ENCODE results near the gene CFHR2.

CFHR2 gene

DNA sequence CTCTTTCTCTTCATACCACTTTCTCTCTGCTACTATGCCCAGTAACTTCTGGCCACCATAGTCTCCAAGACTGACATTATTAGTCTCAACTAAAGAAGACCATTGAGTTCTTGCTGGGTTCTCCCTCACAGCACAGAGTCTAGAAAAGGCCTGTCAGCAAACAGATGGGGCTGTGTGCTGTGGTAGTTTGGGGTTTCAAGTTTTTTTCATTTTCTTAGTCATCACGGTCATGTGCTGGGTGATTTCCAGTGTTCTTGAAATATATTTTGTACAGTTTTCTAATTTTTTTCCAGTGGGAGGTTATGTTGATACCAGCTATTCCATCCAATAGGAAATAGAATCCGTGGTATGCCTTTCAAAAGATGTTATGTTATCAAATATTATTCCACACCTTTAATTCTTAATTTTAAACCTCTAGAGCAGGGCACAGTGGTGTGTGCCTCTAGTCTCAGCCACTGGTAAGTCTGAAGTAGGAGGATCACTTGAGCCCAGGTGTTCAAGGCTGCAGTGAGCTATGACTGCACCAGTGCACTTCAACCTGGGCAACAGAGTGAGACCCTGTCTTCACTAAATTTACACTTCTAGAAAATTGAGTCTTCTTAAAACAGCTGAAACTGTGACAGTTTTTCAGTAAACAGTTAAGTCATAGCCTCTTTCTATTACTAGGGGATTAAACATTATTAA lies 8.3 kb downstream of the CFHR2 start:
- no peak overlapping the region for H3K4me3 ChIP-seq (ENCODE audit: low read depth, low read length)
- TF ChIP-seq, protein P1, sequence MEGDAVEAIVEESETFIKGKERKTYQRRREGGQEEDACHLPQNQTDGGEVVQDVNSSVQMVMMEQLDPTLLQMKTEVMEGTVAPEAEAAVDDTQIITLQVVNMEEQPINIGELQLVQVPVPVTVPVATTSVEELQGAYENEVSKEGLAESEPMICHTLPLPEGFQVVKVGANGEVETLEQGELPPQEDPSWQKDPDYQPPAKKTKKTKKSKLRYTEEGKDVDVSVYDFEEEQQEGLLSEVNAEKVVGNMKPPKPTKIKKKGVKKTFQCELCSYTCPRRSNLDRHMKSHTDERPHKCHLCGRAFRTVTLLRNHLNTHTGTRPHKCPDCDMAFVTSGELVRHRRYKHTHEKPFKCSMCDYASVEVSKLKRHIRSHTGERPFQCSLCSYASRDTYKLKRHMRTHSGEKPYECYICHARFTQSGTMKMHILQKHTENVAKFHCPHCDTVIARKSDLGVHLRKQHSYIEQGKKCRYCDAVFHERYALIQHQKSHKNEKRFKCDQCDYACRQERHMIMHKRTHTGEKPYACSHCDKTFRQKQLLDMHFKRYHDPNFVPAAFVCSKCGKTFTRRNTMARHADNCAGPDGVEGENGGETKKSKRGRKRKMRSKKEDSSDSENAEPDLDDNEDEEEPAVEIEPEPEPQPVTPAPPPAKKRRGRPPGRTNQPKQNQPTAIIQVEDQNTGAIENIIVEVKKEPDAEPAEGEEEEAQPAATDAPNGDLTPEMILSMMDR (IDR thresholded peaks at IDR 0.05; ENCODE audit: low read depth, low read length) = no peak

GRCh38 chr1:196954778-196955177 lies 11.2 kb downstream of the CFHR2 start:
- H3K4me3 ChIP-seq (ENCODE audit: low read depth, low read length) = no peak overlapping the region
- TF ChIP-seq, protein P1 (IDR thresholded peaks at IDR 0.05; ENCODE audit: low read depth, low read length) = no peak

DNA sequence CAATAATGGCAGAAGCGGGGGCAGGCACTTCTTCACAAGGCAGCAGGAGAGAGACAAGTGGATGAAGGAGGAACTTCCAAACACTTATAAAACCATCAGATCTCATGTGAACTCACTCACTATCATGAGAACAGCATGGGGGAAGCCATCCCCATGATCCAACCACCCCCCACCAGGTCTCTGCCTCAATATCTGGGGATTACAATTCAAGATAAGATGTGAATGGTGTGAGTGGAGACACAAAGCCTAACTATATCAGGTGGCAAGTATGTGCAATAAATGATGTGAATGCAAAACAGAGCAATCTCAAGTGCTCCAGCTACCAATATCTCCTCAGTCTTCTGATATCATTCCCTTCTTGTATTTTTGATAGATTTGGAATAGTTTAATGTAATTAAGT lies 12.4 kb downstream of the CFHR2 start:
- H3K4me3 ChIP-seq (ENCODE audit: low read depth, low read length) = no peak overlapping the region
- TF ChIP-seq, protein P1 (IDR thresholded peaks at IDR 0.05; ENCODE audit: low read depth, low read length) = no peak

GRCh38 chr1:196960854-196961253 lies 17.3 kb downstream of the CFHR2 start:
- H3K4me3 ChIP-seq (ENCODE audit: low read depth, low read length) = no peak overlapping the region
- TF ChIP-seq, protein P1 (IDR thresholded peaks at IDR 0.05; ENCODE audit: low read depth, low read length) = no peak

DNA sequence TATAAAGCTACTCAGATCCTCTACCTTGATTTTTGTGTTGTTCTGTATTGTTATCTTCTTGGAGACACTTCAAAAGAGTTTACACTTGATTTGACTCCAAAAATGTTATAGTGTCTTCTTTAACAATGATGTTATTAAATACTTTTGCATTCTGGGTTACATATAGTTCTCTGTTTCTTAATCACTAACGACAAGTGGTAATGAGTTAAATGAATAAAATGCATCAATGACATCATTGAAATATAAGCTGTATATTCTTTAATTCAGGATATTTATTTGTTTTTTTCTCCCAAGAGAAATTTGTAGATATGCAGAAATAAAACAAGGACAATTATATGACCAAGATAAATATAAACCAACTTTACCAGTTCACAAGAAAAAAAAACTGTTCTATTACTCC lies 26.6 kb downstream of the CFHR2 start:
- H3K4me3 ChIP-seq (ENCODE audit: low read depth, low read length) = no peak overlapping the region
- TF ChIP-seq, protein P1 (IDR thresholded peaks at IDR 0.05; ENCODE audit: low read depth, low read length) = no peak

DNA sequence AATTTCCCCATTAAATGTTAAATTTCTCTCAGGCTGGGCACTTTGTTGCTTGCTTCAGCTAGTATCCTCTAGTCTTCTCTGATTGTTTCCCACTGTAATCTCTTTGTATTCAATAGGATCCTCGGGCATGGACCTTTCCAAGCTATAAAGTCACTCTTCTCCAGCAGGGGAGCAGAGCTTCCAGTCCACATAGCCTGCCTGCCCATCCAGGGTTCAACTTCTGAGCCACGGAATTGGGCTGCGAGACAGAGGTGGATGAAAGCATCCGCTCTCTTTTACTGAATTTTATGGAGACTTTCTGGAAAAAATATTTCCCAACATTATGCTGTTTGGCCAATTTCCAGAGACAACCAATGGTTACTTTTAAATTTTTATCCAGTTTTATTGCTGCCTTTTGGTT lies 32.7 kb downstream of the CFHR2 start:
- TF ChIP-seq, protein P1 (IDR thresholded peaks at IDR 0.05; ENCODE audit: low read depth, low read length) = no peak
- no peak overlapping the region for H3K4me3 ChIP-seq (ENCODE audit: low read depth, low read length)

- H3K4me3 ChIP-seq (ENCODE audit: low read depth, low read length) = no peak within 1 kb of the TSS
- TF ChIP-seq, protein P1 (IDR thresholded peaks at IDR 0.05; ENCODE audit: low read depth, low read length) = no peak
Measured at GRCh38 chr1:196977278-196977677, 33.7 kb downstream of the CFHR2 start, which contains the start of gene CFHR5. CFHR5 (plus strand) TSS chr1:196977556; CDS start chr1:196977665, 109 bp downstream.
